Ishikawa (cell line): ENCODE measurements around the gene TMIGD1.

Experiments used
- CEBPB ChIP-seq: IDR thresholded peaks from 2 replicates; pipeline ENCODE4 v1.6.1; 2012
- CREB1 ChIP-seq: IDR thresholded peaks from 2 replicates; pipeline ENCODE4 v1.6.1; 2012; ENCODE audit warnings: low read depth
- EGR1 ChIP-seq: IDR thresholded peaks from 2 replicates; pipeline ENCODE4 v1.6.1; 2012
- EP300 ChIP-seq: IDR thresholded peaks from 2 replicates; pipeline ENCODE4 v1.6.1; 2012; ENCODE audit warnings: borderline replicate concordance
- FOXM1 ChIP-seq: IDR thresholded peaks from 2 replicates; pipeline ENCODE4 v1.6.1; 2012; ENCODE audit warnings: low read depth, borderline replicate concordance
- MAX ChIP-seq: IDR thresholded peaks from 2 replicates; pipeline ENCODE4 v1.6.1; 2012
- NFIC ChIP-seq: IDR thresholded peaks from 2 replicates; pipeline ENCODE4 v1.6.1; 2012
- RAD21 ChIP-seq: IDR thresholded peaks from 2 replicates; pipeline ENCODE4 v1.6.1; 2012; ENCODE audit warnings: low read depth
- REST ChIP-seq: IDR thresholded peaks from 2 replicates; pipeline ENCODE4 v1.6.1; 2012; ENCODE audit warnings: low read depth, mild to moderate bottlenecking
- TAF1 ChIP-seq: IDR thresholded peaks from 2 replicates; pipeline ENCODE4 v1.6.1; 2012; ENCODE audit warnings: low read depth, mild to moderate bottlenecking
- TCF12 ChIP-seq: IDR thresholded peaks from 2 replicates; pipeline ENCODE4 v1.6.1; 2012; ENCODE audit warnings: low read depth
- TEAD4 ChIP-seq: IDR thresholded peaks from 2 replicates; pipeline ENCODE4 v1.6.1; 2012
- USF1 ChIP-seq: IDR thresholded peaks from 2 replicates; pipeline ENCODE4 v1.6.1; 2012
- YY1 ChIP-seq: IDR thresholded peaks from 2 replicates; pipeline ENCODE4 v1.6.1; 2012; ENCODE audit warnings: low read depth
- ZBTB7A ChIP-seq: IDR thresholded peaks from 2 replicates; pipeline ENCODE4 v1.6.1; 2012; ENCODE audit warnings: low read depth

Gene TMIGD1

GRCh38 chr17:30376621-30377452 lies 43.0 kb upstream of the TMIGD1 start:
- TF ChIP-seq TCF12 (no peak), CEBPB (peak; percentile 9; the same call in 1 of the 2 replicates), CREB1 (no peak), TAF1 (no peak), EGR1 (no peak)

- TF ChIP-seq NFIC (no peak), EP300 (no peak), YY1 (no peak), CEBPB (no peak), TCF12 (no peak), TEAD4 (no peak), TAF1 (no peak), CREB1 (no peak), MAX (no peak), REST (no peak), RAD21 (no peak)
Observed at GRCh38 chr17:30375661-30376060, 41.8 kb upstream of the TMIGD1 start.

- TF ChIP-seq EGR1 (no peak), USF1 (no peak), RAD21 (no peak), EP300 (no peak), MAX (no peak), REST (no peak), TCF12 (no peak), NFIC (no peak), TEAD4 (no peak)
Observed at GRCh38 chr17:30372755-30373154, 38.9 kb upstream of the TMIGD1 start.

GRCh38 chr17:30369995-30370394 lies 36.1 kb upstream of the TMIGD1 start:
- no peak for TF ChIP-seq ZBTB7A
- no peak for TF ChIP-seq EP300
- no peak for TF ChIP-seq MAX
- no peak for TF ChIP-seq EGR1
- TF ChIP-seq REST: no peak
- no peak for TF ChIP-seq TEAD4
- no peak for TF ChIP-seq NFIC
- TF ChIP-seq RAD21: no peak
- TF ChIP-seq USF1: no peak
- no peak for TF ChIP-seq CREB1
- TF ChIP-seq TAF1: no peak
- TF ChIP-seq CEBPB: no peak
- TF ChIP-seq YY1: no peak
- no peak for TF ChIP-seq TCF12
- no peak for TF ChIP-seq FOXM1
